ENCODE measurements around the gene PKMYT1. TPM values are rescaled to one million over a fixed set of nuclear protein-coding genes. Genes with fewer than 3 reads are reported as not detected.

PKMYT1 gene
- total RNA-seq, 1 experiment from 2014 or later = 128 TPM

- H3K36me3 ChIP-seq (ENCODE audit: insufficient read depth, low read length, poor library complexity, severe bottlenecking) = no peaks in the 10 kb centered on the region
- TF ChIP-seq EZH2 (IDR thresholded peaks at IDR 0.05; ENCODE audit: borderline replicate concordance, low read depth, low read length, poor library complexity, severe bottlenecking) = no peak
- TF ChIP-seq CTCF (conservative IDR thresholded peaks at IDR 0.05; ENCODE audit: low read depth, low read length) = no peak
- CTCF ChIA-PET = interaction anchor here (0.9 to 1.1 kb wide), 4 partner anchors 9 to 109 kb away, joined by 3 to 6 read pairs (median 4); no protein-coding TSS in a partner anchor
- peak within 1 kb of the TSS; percentile 63 for H3K4me3 ChIP-seq (ENCODE audit: low read depth, low read length, poor library complexity, severe bottlenecking)
- H3K9me3 ChIP-seq (ENCODE audit: low read depth, low read length, poor library complexity, severe bottlenecking) = no peaks in the 10 kb centered on the region
- POLR2A ChIA-PET (ENCODE audit: low non-redundant PET) = interaction anchor here (0.6 kb wide), 1 partner anchor 8 kb away, joined by 8 read pairs; no protein-coding TSS in a partner anchor
- no TSS peak for BruUV-seq (replicated peaks)
- H3K4me1 ChIP-seq (ENCODE audit: insufficient read depth, low read length, poor library complexity, severe bottlenecking) = peaks cover 29% of the 10 kb centered on the region
- DNase-seq (ENCODE audit: low spot score) = peak; percentile 89
- peak within 1 kb of the TSS; percentile 97 for H3K27ac ChIP-seq (ENCODE audit: low read depth, low read length, poor library complexity, severe bottlenecking)
- intact Hi-C loops (cut with micrococcal nuclease; ENCODE audit: unreplicated experiment) = no loop called here
- H3K27me3 ChIP-seq (replicated peaks; ENCODE audit: insufficient read depth, low read depth, low read length, poor library complexity) = no peaks in the 10 kb centered on the region
These were observed 40.0 kb upstream of the PKMYT1 start, which contains the start of gene TNFRSF12A for GRCh38 chr16:3020247-3020603. TSS of gene TNFRSF12A (plus strand) at chr16:3020368. CDS start at chr16:3020398, 30 bp downstream.

GRCh38 chr16:3019594-3020246 is 39.5 kb upstream of the PKMYT1 start:
- Histone ChIP-seq H3K27me3 (replicated peaks; ENCODE audit: insufficient read depth, low read depth, low read length, poor library complexity) (no peaks in the 10 kb centered on the region), H3K4me1 (ENCODE audit: insufficient read depth, low read length, poor library complexity, severe bottlenecking) (peaks cover 29% of the 10 kb centered on the region), H3K9me3 (ENCODE audit: low read depth, low read length, poor library complexity, severe bottlenecking) (no peaks in the 10 kb centered on the region), H3K4me3 (ENCODE audit: low read depth, low read length, poor library complexity, severe bottlenecking) (peak overlapping the region; percentile 63), H3K27ac (ENCODE audit: low read depth, low read length, poor library complexity, severe bottlenecking) (no peak overlapping the region), H3K36me3 (ENCODE audit: insufficient read depth, low read length, poor library complexity, severe bottlenecking) (no peaks in the 10 kb centered on the region)
- ChIA-PET CTCF (interaction anchor here (0.9 to 1.1 kb wide), 4 partner anchors 9 to 110 kb away, joined by 3 to 6 read pairs (median 4); no protein-coding TSS in a partner anchor), POLR2A (ENCODE audit: low non-redundant PET) (interaction anchor here (0.6 kb wide), 1 partner anchor 7 kb away, joined by 8 read pairs; no protein-coding TSS in a partner anchor)
- no peak for TF ChIP-seq EZH2 (IDR thresholded peaks at IDR 0.05; ENCODE audit: borderline replicate concordance, low read depth, low read length, poor library complexity, severe bottlenecking)
- TF ChIP-seq CTCF (conservative IDR thresholded peaks at IDR 0.05; ENCODE audit: low read depth, low read length) = no peak
- no peak for DNase-seq (ENCODE audit: low spot score)
- intact Hi-C loops (cut with micrococcal nuclease; ENCODE audit: unreplicated experiment) = no loop called here
- no TSS peak for BruUV-seq (replicated peaks)

- no peaks in the 10 kb centered on the region for H3K9me3 ChIP-seq (ENCODE audit: low read depth, low read length, poor library complexity, severe bottlenecking)
- intact Hi-C loops (cut with micrococcal nuclease; ENCODE audit: unreplicated experiment) = no loop called here
- peak; percentile 74 for TF ChIP-seq CTCF (conservative IDR thresholded peaks at IDR 0.05; ENCODE audit: low read depth, low read length)
- TF ChIP-seq EZH2 (IDR thresholded peaks at IDR 0.05; ENCODE audit: borderline replicate concordance, low read depth, low read length, poor library complexity, severe bottlenecking) = no peak
- peaks cover 16% of the 10 kb centered on the region for H3K27me3 ChIP-seq (replicated peaks; ENCODE audit: insufficient read depth, low read depth, low read length, poor library complexity)
- H3K36me3 ChIP-seq (ENCODE audit: insufficient read depth, low read length, poor library complexity, severe bottlenecking) = no peaks in the 10 kb centered on the region
- H3K4me3 ChIP-seq (ENCODE audit: low read depth, low read length, poor library complexity, severe bottlenecking) = peak within 1 kb of the TSS; percentile 32
- peak; percentile 72 for DNase-seq (ENCODE audit: low spot score)
- no TSS peak for BruUV-seq (replicated peaks)
- POLR2A ChIA-PET (ENCODE audit: low non-redundant PET) = no interaction called here
- CTCF ChIA-PET = no interaction called here
- H3K4me1 ChIP-seq (ENCODE audit: insufficient read depth, low read length, poor library complexity, severe bottlenecking) = peaks cover 23% of the 10 kb centered on the region
- no peak within 1 kb of the TSS for H3K27ac ChIP-seq (ENCODE audit: low read depth, low read length, poor library complexity, severe bottlenecking)
These were observed 37.7 kb upstream of the PKMYT1 start, which contains the start of gene CLDN6 for GRCh38 chr16:3017794-3018506. TSS of gene CLDN6 (minus strand) at chr16:3018183. CDS start at chr16:3016021, 2,162 bp downstream.
